Keratinocyte (primary cell): ENCODE data around the gene PAH. TPM values are rescaled to one million over a fixed set of nuclear protein-coding genes. Genes with fewer than 3 reads are reported as not detected.

Experiments used
- DNase-seq: peaks from one replicate; pipeline ENCODE4 v3.0.0-alpha.2; 2011; ENCODE audit warnings: low read depth, missing footprints, low spot score
- FAIRE-seq: peaks from 2 replicates; lab custom pipeline; 2011; peaks lifted over from hg19 to GRCh38; lab: Jason Lieb, UNC
- H2AFZ ChIP-seq: 2 replicates; pipeline ENCODE4 v1.6.0; 2012; ENCODE audit warnings: low read length, control low read depth, inconsistent platforms; ENCODE audit not compliant: control insufficient read depth
- H3K27ac ChIP-seq: 2 replicates; pipeline ENCODE4 v1.5.1; 2011; ENCODE audit warnings: low read length; ENCODE audit not compliant: control insufficient read depth, insufficient read depth
- H3K27me3 ChIP-seq: 3 replicates; pipeline ENCODE4 v1.6.0; 2011; ENCODE audit warnings: low read length; ENCODE audit not compliant: control insufficient read depth, insufficient read depth; ENCODE audit errors: extremely low read depth
- H3K36me3 ChIP-seq, 2 experiments: 2 replicates in 1 of 2; 3 replicates in 1 of 2; pipeline ENCODE4 v1.5.1; 2011; ENCODE audit warnings: low read length in 2 of 2, mild to moderate bottlenecking in 1 of 2; ENCODE audit not compliant: control insufficient read depth in 2 of 2, insufficient read depth in 2 of 2; ENCODE audit errors: extremely low read depth in 1 of 2
- H3K4me1 ChIP-seq: 3 replicates; pipeline ENCODE4 v1.5.1; 2011; ENCODE audit warnings: low read length; ENCODE audit not compliant: control insufficient read depth, insufficient read depth; ENCODE audit errors: extremely low read depth
- H3K4me2 ChIP-seq: 3 replicates; pipeline ENCODE4 v1.6.0; 2011; ENCODE audit warnings: low read depth, low read length; ENCODE audit not compliant: control insufficient read depth, insufficient read depth; ENCODE audit errors: extremely low read depth
- H3K4me3 ChIP-seq, 3 experiments: fragments of 200-600 bp in 1 of 3; sonication (generic) in 1 of 3; 2 replicates in 2 of 3; 3 replicates in 1 of 3; pipeline ENCODE4 v1.5.1; 2011 to 2016; ENCODE audit warnings: low read length in 3 of 3, mild to moderate bottlenecking in 3 of 3, control low read depth in 2 of 3, inconsistent platforms in 1 of 3, low read depth in 1 of 3, mixed read lengths in 1 of 3, mixed run types in 1 of 3, moderate library complexity in 1 of 3; ENCODE audit not compliant: control insufficient read depth in 2 of 3, insufficient read depth in 2 of 3; ENCODE audit errors: extremely low read depth in 1 of 3
- H3K79me2 ChIP-seq: 2 replicates; pipeline ENCODE4 v1.6.0; 2012; ENCODE audit warnings: low read length; ENCODE audit not compliant: control insufficient read depth, insufficient read depth
- H3K9ac ChIP-seq: 3 replicates; pipeline ENCODE4 v1.6.0; 2011; ENCODE audit warnings: low read length; ENCODE audit not compliant: control insufficient read depth, insufficient read depth; ENCODE audit errors: extremely low read depth
- H3K9me1 ChIP-seq: 3 replicates; pipeline ENCODE4 v1.6.0; 2011; ENCODE audit warnings: low read length; ENCODE audit not compliant: control insufficient read depth, insufficient read depth; ENCODE audit errors: extremely low read depth
- H3K9me3 ChIP-seq: 2 replicates; pipeline ENCODE4 v1.5.1; 2012; ENCODE audit warnings: low read depth, low read length; ENCODE audit not compliant: control insufficient read depth
- H4K20me1 ChIP-seq: 3 replicates; pipeline ENCODE4 v1.6.0; 2011; ENCODE audit warnings: low read length; ENCODE audit not compliant: control insufficient read depth, insufficient read depth; ENCODE audit errors: extremely low read depth
- CTCF ChIP-seq, 3 experiments: IDR thresholded peaks in 1 of 3; conservative IDR thresholded peaks in 1 of 3; optimal IDR thresholded peaks in 1 of 3; 2 replicates in 2 of 3; 3 replicates in 1 of 3; pipeline versions ENCODE3 to v1.5.1; 2011; ENCODE audit warnings: low read length in 3 of 3, mild to moderate bottlenecking in 3 of 3, moderate library complexity in 2 of 3, control low read depth in 1 of 3, inconsistent platforms in 1 of 3; ENCODE audit not compliant: insufficient read depth in 2 of 3; ENCODE audit errors: extremely low read depth in 1 of 3
- EZH2 ChIP-seq: IDR thresholded peaks from one replicate; pipeline ENCODE4 v1.6.1; 2012; ENCODE audit warnings: inconsistent platforms, mild to moderate bottlenecking, low read length, moderate library complexity
- dilution Hi-C: fragments of 300-500 bp; cut with MboI; formaldehyde crosslinking; loops from one replicate; pipeline ENCODE4 v1.7.0; 2020; ENCODE audit warnings: low sequenced_read_pairs; ENCODE audit not compliant: extremely low pct_ligation_motif_present
- polyA plus RNA-seq, 5 experiments: library from polyadenylated mRNA; depleted of rRNA in 3 of 5; stranded (reverse) in 3 of 5; stranded (forward) in 1 of 5; unstranded in 1 of 5; fragments of >200 nt; gene quantifications; 1 replicate in 1 of 5; 2 replicates in 3 of 5; 3 replicates in 1 of 5; pipeline versions ENCODE4 v1.2.1 to v1.2.3, GENCODE V29; 2011 to 2012; ENCODE audit warnings: missing spikeins in 2 of 5, low read depth in 1 of 5, low replicate concordance in 1 of 5

Gene PAH
- polyA plus RNA-seq, 1 donor (not counting 4 experiments of a cell fraction or from before 2014, with no cell fraction given), result not detected

GRCh38 chr12:102849722-102850447 is 67.2 kb downstream of the PAH start:
- TF ChIP-seq CTCF (optimal IDR thresholded peaks at IDR 0.05 in 1 of 3, IDR thresholded peaks at IDR 0.05 in 1 of 3, conservative IDR thresholded peaks at IDR 0.05 in 1 of 3; ENCODE audit: extremely low read depth in 1 of 3, insufficient read depth in 2 of 3, low read length in 3 of 3) (no peak), EZH2 (no peak)
- no peak for FAIRE-seq
- dilution Hi-C loops, result no loop called here

GRCh38 chr12:102848832-102849231 is 68.2 kb downstream of the PAH start:
- H3K27ac ChIP-seq, result no peak overlapping the region
- H4K20me1 ChIP-seq, result no peaks in the 10 kb centered on the region
- H3K4me3 ChIP-seq, result no peak overlapping the region
- no peak overlapping the region for H2AFZ ChIP-seq
- dilution Hi-C loops, result no loop called here
- H3K4me1 ChIP-seq, result no peaks in the 10 kb centered on the region
- FAIRE-seq (no peak), DNase-seq (no peak)
- no peak overlapping the region for H3K9ac ChIP-seq
- H3K27me3 ChIP-seq, result no peaks in the 10 kb centered on the region
- no peaks in the 10 kb centered on the region for H3K9me1 ChIP-seq
- H3K79me2 ChIP-seq, result no peaks in the 10 kb centered on the region
- no peak overlapping the region for H3K4me2 ChIP-seq
- no peaks in the 10 kb centered on the region for H3K9me3 ChIP-seq
- no peaks in the 10 kb centered on the region for H3K36me3 ChIP-seq
- TF ChIP-seq EZH2 (no peak), CTCF (optimal IDR thresholded peaks at IDR 0.05 in 1 of 3, IDR thresholded peaks at IDR 0.05 in 1 of 3, conservative IDR thresholded peaks at IDR 0.05 in 1 of 3; ENCODE audit: extremely low read depth in 1 of 3, insufficient read depth in 2 of 3, low read length in 3 of 3) (no peak)

More at GRCh38 chr12:102849722-102850447, 67.2 kb downstream of the PAH start:
- Histone ChIP-seq H3K4me2 (no peak overlapping the region), H2AFZ (no peak overlapping the region), H3K9ac (no peak overlapping the region), H3K9me3 (no peaks in the 10 kb centered on the region), H3K27ac (no peak overlapping the region), H3K36me3 (no peaks in the 10 kb centered on the region), H4K20me1 (no peaks in the 10 kb centered on the region), H3K79me2 (no peaks in the 10 kb centered on the region), H3K9me1 (no peaks in the 10 kb centered on the region), H3K4me3 (no peak overlapping the region), H3K4me1 (no peaks in the 10 kb centered on the region), H3K27me3 (no peaks in the 10 kb centered on the region)
- no peak for DNase-seq
